ENCODE data around the gene DNPH1. TPM values are rescaled to one million over a fixed set of nuclear protein-coding genes. Genes with fewer than 3 reads are reported as not detected.

The DNPH1 gene, protein sequence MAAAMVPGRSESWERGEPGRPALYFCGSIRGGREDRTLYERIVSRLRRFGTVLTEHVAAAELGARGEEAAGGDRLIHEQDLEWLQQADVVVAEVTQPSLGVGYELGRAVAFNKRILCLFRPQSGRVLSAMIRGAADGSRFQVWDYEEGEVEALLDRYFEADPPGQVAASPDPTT
- polyA plus RNA-seq (2014; cell fraction: cytosol; rRNA removed) = 80.9 and 138 TPM in 2 replicates
- 107 and 112 TPM in 2 replicates for polyA plus RNA-seq (2014; cell fraction: nucleus; rRNA removed)

- DNase-seq (ENCODE audit: low spot score) = peak; percentile 65
Measured at GRCh38 chr6:43228951-43229802, at the start of gene DNPH1. TSS of gene DNPH1 (minus strand) at chr6:43229481. CDS start at chr6:43229456, 25 bp downstream.

DNA sequence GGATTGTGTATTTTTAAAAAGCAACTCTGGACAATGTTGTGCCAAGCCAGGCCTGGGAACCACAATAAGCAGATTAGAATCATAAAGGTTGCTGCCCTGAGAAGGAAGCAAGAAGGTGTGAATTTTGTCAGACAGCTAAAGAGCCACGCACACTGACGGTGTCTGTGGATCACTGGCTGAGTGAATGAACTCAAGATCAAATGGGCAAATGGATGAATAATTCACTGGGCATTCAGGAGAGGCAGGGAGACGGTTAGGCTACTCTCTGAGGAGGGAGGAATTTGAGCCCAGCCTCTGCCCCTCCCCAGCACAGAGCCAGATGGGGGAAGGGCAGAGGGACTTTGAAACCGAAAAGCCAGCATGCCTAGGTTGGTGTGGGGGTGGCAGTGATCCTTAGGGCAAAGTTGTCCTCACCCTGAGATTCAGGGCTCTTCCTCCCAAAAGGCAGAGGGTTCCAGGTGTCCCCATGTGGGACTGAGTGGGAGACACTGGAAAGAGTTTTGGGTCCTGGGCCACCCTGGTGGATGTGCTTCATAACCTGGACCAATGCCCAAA is 49.3 kb upstream of the DNPH1 start:
- DNase-seq (ENCODE audit: low spot score) = no peak

- no peak for DNase-seq (ENCODE audit: low spot score)
Measured at GRCh38 chr6:43277643-43278523, 48.6 kb upstream of the DNPH1 start.

- DNase-seq (ENCODE audit: low spot score) = no peak
Measured at GRCh38 chr6:43277306-43277642, 48.0 kb upstream of the DNPH1 start.

- no peak for DNase-seq (ENCODE audit: low spot score)
Measured at GRCh38 chr6:43276577-43277305, 47.5 kb upstream of the DNPH1 start.

DNA sequence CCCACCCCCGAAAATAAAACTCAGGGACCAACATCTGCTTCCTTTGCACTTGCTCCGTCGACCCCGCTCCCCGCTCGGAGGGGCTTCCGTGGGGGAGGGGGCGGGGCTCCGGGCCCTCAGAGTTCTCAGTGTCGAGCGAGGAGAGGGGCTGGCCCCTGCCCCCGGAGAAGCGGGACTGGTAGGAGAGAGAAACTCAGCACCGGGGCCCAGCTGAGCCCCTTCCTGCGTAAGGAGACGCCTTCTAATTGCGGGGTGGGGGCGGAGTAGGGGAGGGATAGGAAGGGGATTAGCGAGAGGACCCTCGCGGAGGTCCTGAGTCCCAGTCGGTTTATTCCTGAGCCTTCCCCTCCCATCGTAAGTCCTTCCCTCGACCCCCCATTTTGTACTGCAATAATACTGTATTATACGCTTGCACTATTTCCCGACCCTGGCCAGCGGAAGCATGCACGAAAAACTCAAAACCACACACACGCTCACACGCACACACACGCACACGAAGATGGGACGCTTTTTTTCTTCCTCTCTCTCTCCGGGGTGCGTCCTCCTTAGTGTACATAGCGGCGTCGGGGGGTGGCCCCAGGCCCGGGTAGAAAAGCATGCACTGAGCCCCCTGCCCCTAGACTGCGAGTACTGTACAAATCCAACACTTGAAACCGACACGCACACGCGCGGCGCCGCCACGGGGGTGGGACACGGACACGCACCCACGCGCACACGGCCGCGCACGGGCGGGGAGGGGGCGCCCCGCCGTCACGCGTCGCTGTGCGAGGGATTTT is 46.7 kb upstream of the DNPH1 start:
- DNase-seq (ENCODE audit: low spot score) = no peak

- no peak for DNase-seq (ENCODE audit: low spot score)
Measured at GRCh38 chr6:43274916-43275597, 45.8 kb upstream of the DNPH1 start.

GRCh38 chr6:43274127-43274915 is 45.0 kb upstream of the DNPH1 start:
- DNase-seq (ENCODE audit: low spot score) = no peak

DNA sequence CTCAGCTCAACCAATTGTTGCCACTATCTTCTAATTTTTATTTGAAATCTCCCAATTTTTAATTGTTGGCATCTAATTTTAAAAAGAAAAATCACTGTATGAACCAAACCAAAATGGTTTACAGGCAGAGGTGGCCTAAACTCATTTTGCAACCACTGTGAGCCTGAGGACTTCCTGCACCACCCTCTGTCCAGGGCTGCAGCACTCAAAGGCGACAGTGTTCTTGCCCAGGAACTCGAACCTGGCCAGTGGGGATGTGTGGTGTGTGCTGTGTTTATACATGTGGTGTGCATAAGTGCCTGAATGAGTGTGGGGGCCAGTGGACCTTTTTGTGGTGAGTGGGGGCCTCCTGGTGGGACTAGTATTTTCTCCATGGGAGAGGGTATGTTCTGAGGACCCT is 44.4 kb upstream of the DNPH1 start:
- no peak for DNase-seq (ENCODE audit: low spot score)

- DNase-seq (ENCODE audit: low spot score) = no peak
Measured at GRCh38 chr6:43271944-43272343, 42.7 kb upstream of the DNPH1 start.

DNA sequence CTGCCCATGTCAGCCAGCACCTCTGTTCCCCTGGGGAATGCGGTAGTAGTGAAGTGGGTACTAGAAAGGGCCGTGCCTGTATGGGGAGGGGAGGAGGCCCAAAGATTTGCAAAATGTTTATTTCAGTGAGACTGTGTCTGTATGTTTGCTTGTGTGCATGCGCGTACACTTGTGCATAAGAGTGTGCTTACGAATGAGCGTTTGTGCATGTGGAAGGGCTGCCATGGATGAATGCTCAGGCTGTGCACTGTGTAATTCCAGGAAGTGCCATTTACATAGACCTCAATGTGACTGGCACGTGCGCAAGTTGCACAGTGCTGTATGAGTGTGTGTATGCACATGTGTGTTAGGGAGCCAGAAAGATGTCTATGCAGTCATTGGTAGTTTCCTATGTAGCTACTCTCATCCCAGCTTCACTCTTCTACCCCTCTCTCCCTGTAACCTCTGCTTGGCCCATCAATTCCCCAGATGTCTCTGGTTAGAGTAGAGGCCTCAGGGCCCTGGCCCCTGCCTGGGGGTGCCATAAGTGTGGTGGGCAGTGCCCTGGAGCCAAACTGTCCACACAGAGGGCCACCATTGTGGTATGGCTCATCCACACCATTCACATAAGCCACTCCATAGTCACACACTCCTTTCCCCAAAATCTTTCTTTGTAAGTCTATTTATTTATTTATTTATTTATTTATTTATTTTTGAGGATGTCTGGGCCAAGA is 42.0 kb upstream of the DNPH1 start:
- DNase-seq (ENCODE audit: low spot score) = no peak

DNA sequence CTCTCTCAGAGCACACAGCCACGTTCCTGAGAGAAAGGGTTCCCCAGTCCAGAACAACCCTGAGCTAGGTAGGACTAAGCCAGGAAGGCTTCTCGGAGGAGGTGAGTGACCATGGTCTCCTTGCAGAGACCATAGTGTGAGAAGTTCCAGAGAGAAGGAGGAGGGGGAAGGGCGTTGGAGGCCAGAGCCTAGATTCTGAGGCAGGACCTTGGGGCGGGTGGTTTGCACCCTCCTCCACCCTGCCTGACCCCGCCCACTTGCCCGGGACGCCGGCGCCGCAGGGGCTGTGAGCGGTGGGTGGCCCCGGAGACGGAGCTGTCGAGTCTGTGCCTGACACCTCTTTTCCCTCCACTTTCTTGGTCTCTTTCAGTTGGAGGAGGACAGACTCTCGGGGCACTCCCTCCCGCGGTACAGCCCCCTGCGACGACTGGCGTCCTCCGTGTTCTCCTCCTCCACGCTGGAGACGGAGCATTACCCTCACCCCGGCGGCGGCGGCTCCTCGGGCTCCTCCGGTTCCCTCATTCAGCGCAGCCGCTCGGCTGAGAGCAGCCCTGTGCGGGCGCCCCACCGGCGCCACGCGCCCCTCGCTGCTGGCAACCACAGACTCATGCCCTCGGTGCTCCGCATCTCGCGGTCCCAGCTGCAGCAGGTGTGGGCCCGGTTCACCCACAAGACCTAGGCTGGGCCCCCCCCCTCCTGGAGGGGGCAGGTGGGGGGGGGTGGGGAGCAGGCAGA is 40.2 kb upstream of the DNPH1 start:
- no peak for DNase-seq (ENCODE audit: low spot score)

DNA sequence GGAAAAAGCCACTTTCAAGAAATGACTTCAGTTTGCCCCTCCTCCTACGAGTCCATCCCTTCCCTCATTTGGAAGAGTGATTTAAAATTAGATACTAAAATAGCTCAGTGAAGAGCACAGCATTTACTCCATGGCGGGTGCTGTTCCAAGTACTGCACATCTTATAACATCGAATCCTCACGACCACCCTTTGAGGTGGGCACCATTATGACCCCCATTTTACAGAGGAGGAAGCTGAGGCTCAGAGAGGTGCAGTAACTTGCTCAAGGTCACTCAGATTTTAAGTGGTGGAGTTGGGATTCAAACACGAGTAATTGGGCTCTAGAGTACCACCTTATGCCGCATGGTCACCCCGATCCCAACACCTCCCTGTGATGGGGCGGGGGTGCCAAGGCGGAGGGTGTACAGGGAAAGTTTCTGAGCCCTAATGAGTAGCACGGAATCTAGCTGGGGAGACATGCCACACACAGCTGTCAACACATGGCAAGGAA is 39.5 kb upstream of the DNPH1 start:
- DNase-seq (ENCODE audit: low spot score) = no peak

- no peak for DNase-seq (ENCODE audit: low spot score)
Measured at GRCh38 chr6:43268355-43268700, 39.0 kb upstream of the DNPH1 start.

DNA sequence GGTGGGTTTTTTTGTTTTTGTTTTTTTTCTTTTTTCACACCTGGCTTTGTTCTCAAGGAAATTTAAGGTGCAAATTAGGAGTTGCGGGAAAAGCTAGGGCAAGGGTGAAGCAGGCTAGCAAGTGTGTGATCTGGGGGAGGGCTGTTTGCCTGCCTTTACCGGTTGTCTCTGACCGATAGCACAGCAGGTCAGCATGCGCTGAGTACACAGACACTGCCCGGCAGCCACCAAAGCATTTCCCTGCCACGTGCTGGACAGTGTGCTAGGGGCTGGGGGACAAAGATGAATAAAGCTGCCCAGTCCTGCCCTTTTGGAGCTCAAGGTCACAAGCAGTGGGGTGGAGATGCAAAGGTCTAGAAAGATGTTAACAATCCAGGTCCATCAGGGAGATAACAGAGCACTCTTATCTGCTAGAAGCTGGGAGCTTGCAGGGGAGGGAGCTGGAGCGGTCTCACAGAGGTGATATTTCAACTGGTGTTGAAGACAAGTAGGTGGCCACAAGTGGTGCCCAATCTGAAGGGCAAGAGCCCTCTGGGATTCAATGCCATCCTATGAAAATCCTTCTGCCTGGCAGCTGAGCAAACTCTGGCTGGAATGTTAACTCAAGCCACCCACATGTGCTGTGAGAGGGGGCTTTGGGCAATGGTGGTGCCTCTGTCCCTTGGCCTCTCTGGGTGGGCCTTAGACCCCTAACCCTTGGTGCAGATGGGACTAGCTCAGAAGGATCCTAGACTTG is 38.5 kb upstream of the DNPH1 start:
- no peak for DNase-seq (ENCODE audit: low spot score)

GRCh38 chr6:43265564-43265963 is 36.3 kb upstream of the DNPH1 start:
- DNase-seq (ENCODE audit: low spot score) = no peak

All from SK-N-DZ (cell line).